ENCODE measurements around the gene SPEM2.

SPEM2 gene

DNA sequence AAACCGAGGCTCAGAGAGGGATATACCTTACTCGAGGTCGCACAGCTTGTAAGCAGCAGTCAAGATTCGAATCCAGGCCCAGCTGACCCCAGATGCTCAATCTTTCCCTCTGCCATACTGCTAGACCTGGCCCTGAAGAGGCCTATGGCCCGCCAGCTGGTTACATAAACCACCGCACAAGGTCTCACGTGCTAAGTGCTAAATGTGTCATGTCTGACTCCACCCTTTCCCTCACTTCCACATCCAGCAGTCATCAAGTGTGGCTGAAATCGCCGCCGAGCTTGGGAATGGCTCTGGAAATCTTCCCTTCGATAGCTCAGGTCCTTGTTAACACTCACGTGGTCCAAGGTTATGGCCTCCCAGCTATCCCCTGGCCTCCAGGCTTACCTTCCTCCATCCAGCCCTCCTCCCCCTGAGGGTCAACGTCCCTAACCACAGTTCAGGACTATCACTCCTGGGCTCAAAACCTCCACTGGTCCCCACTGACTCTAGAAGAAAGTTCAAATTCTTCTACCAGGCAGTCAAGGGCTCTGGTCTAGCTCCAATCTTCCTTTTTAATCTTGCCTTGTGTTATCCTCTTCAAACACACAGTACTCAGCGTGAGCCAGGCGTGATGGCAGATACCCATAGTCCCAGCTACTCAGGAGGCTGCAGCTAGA lies 50.5 kb downstream of the SPEM2 start:
- no peak for ATAC-seq

DNA sequence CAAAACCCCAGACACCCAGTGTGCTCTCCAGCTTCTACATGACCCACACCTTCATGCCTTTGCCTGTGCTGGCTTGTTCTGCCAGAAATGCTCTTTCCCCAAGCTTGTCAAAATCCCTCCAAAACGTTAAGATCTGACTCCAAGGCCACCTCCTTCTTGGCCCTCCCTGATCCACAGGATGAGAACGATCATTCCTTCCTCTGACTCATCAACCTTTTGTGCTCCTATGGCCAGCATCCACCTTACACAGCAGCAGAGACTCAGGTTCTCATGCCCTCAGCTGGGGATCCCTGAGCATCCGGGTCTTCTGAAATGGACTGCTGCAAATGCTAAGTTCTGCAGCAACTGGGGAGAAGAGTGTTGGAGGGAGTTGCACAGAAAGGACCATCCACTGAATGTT lies 51.1 kb downstream of the SPEM2 start:
- no peak for ATAC-seq

DNA sequence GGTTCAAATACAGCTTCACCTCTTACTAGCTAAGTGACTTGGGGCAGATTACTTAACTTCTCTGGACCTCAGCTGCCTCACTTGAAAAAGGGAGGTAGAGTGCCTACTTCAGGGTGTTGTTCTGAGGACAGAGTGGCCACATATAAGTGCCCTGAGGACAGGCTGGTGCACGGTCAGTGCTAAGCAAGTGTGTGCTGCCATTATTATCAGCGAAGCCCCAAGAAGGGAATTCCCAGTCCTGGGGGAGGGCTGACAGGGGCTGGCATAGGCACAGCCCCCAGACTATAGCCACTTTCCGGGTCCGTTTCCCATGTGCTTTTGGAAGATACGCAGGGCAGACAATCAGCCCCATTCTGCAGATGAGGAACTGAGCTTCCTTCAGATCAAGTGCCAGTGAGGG lies 51.5 kb downstream of the SPEM2 start:
- no peak for ATAC-seq

Data from activated CD4-positive, CD25-positive, alpha-beta regulatory T cell treated with anti-CD3 and anti-CD28 coated beads, Interleukin-2, amount 50 U/mL, for 24 hours (primary cell).